ENCODE data around the gene NOL4L. TPM values are rescaled to one million over a fixed set of nuclear protein-coding genes. Genes with fewer than 3 reads are reported as not detected.
"Not testable (repeated sequence)": the region's sequence is repeated elsewhere in the genome, so short reads cannot be mapped to it uniquely, and the experiment has no call there.

The NOL4L gene
- total RNA-seq, 1 experiment from 2014 or later: 1.4 TPM

- CTCF ChIA-PET: no interaction called here
- Histone ChIP-seq H3K27ac (ENCODE audit: low read depth, low read length, poor library complexity, severe bottlenecking) (no peak overlapping the region), H3K4me1 (ENCODE audit: insufficient read depth, low read length, poor library complexity, severe bottlenecking) (no peaks in the 10 kb centered on the region), H3K4me3 (ENCODE audit: low read depth, low read length, poor library complexity, severe bottlenecking) (no peak overlapping the region), H3K27me3 (replicated peaks; ENCODE audit: insufficient read depth, low read depth, low read length, poor library complexity) (peaks cover 7% of the 10 kb centered on the region), H3K36me3 (ENCODE audit: insufficient read depth, low read length, poor library complexity, severe bottlenecking) (no peaks in the 10 kb centered on the region), H3K9me3 (ENCODE audit: low read depth, low read length, poor library complexity, severe bottlenecking) (no peaks in the 10 kb centered on the region)
- no TSS peak for BruUV-seq (replicated peaks)
- DNase-seq (ENCODE audit: low spot score): no peak
- TF ChIP-seq EZH2 (IDR thresholded peaks at IDR 0.05; ENCODE audit: borderline replicate concordance, low read depth, low read length, poor library complexity, severe bottlenecking) (no peak), CTCF (conservative IDR thresholded peaks at IDR 0.05; ENCODE audit: low read depth, low read length) (no peak)
- POLR2A ChIA-PET (ENCODE audit: low non-redundant PET): no interaction called here
- intact Hi-C loops (cut with micrococcal nuclease; ENCODE audit: unreplicated experiment): no loop called here
Observed at GRCh38 chr20:32580219-32580969, 4.7 kb downstream of the NOL4L start.

GRCh38 chr20:32578840-32579390 is 6.2 kb downstream of the NOL4L start:
- no peaks in the 10 kb centered on the region for H3K27me3 ChIP-seq (replicated peaks; ENCODE audit: insufficient read depth, low read depth, low read length, poor library complexity)
- no peaks in the 10 kb centered on the region for H3K9me3 ChIP-seq (ENCODE audit: low read depth, low read length, poor library complexity, severe bottlenecking)
- TF ChIP-seq CTCF (conservative IDR thresholded peaks at IDR 0.05; ENCODE audit: low read depth, low read length) (no peak), EZH2 (IDR thresholded peaks at IDR 0.05; ENCODE audit: borderline replicate concordance, low read depth, low read length, poor library complexity, severe bottlenecking) (no peak)
- no peaks in the 10 kb centered on the region for H3K36me3 ChIP-seq (ENCODE audit: insufficient read depth, low read length, poor library complexity, severe bottlenecking)
- CTCF ChIA-PET: interaction anchor here (0.7 kb wide), 1 partner anchor 553 kb away, joined by 3 read pairs; no protein-coding TSS in a partner anchor
- DNase-seq (ENCODE audit: low spot score): no peak
- no peak overlapping the region for H3K27ac ChIP-seq (ENCODE audit: low read depth, low read length, poor library complexity, severe bottlenecking)
- no TSS peak for BruUV-seq (replicated peaks)
- POLR2A ChIA-PET (ENCODE audit: low non-redundant PET): no interaction called here
- no peaks in the 10 kb centered on the region for H3K4me1 ChIP-seq (ENCODE audit: insufficient read depth, low read length, poor library complexity, severe bottlenecking)
- no peak overlapping the region for H3K4me3 ChIP-seq (ENCODE audit: low read depth, low read length, poor library complexity, severe bottlenecking)
- intact Hi-C loops (cut with micrococcal nuclease; ENCODE audit: unreplicated experiment): no loop called here

- DNase-seq (ENCODE audit: low spot score); intact Hi-C loops (cut with micrococcal nuclease; ENCODE audit: unreplicated experiment); H3K27ac ChIP-seq (ENCODE audit: low read depth, low read length, poor library complexity, severe bottlenecking); H3K27me3 ChIP-seq (replicated peaks; ENCODE audit: insufficient read depth, low read depth, low read length, poor library complexity); H3K4me1 ChIP-seq (ENCODE audit: insufficient read depth, low read length, poor library complexity, severe bottlenecking); H3K36me3 ChIP-seq (ENCODE audit: insufficient read depth, low read length, poor library complexity, severe bottlenecking); H3K9me3 ChIP-seq (ENCODE audit: low read depth, low read length, poor library complexity, severe bottlenecking); POLR2A ChIA-PET (ENCODE audit: low non-redundant PET); H3K4me3 ChIP-seq (ENCODE audit: low read depth, low read length, poor library complexity, severe bottlenecking); BruUV-seq (replicated peaks): not testable (repeated sequence)
- CTCF ChIA-PET: interaction anchor here (0.7 kb wide), 1 partner anchor 552 kb away, joined by 3 read pairs; no protein-coding TSS in a partner anchor
Observed at GRCh38 chr20:32578062-32578461, 7.1 kb downstream of the NOL4L start.

Measured in A673 (cell line).